NCI-H345 (cell line): ENCODE data around the gene MMP28.
"Not testable (repeated sequence)": the region's sequence is repeated elsewhere in the genome, so short reads cannot be mapped to it uniquely, and the experiment has no call there.

Experiments
- DNase-seq: peaks from one replicate; lab custom pipeline; 2025; lab: John Stamatoyannopoulos, UW

MMP28 gene

GRCh38 chr17:35766489-35766877 lies 29.0 kb downstream of the MMP28 start:
- no peak for DNase-seq

GRCh38 chr17:35765756-35766488 lies 29.5 kb downstream of the MMP28 start:
- DNase-seq: no peak

- no peak for DNase-seq
Observed at GRCh38 chr17:35765086-35765710, 30.2 kb downstream of the MMP28 start.

- peak; percentile 90 for DNase-seq
Observed at GRCh38 chr17:35764123-35764991, 31.1 kb downstream of the MMP28 start.

GRCh38 chr17:35763767-35764122 lies 31.7 kb downstream of the MMP28 start:
- DNase-seq: no peak

- DNase-seq: no peak
Observed at GRCh38 chr17:35761601-35762000, 33.8 kb downstream of the MMP28 start.

GRCh38 chr17:35760587-35760986 lies 34.9 kb downstream of the MMP28 start, which contains the start of gene C17orf50:
TSS of gene C17orf50 (plus strand) at chr17:35760887. CDS start at chr17:35760942, 55 bp downstream.
- no peak for DNase-seq

- no peak for DNase-seq
Observed at GRCh38 chr17:35757243-35757642, 38.2 kb downstream of the MMP28 start.

- no peak for DNase-seq
Observed at GRCh38 chr17:35752945-35753764, 42.3 kb downstream of the MMP28 start, which contains the start of gene GAS2L2. TSS of gene GAS2L2 (minus strand) at chr17:35753239. CDS start at chr17:35752850, 389 bp downstream.

- no peak for DNase-seq
Observed at GRCh38 chr17:35752471-35752870, 43.0 kb downstream of the MMP28 start.

- DNase-seq: not testable (repeated sequence)
Observed at GRCh38 chr17:35751541-35751940, 43.9 kb downstream of the MMP28 start.

GRCh38 chr17:35750526-35751395 lies 44.7 kb downstream of the MMP28 start:
- no peak for DNase-seq

- no peak for DNase-seq
Observed at GRCh38 chr17:35749560-35750412, 45.7 kb downstream of the MMP28 start.

GRCh38 chr17:35748979-35749378 lies 46.5 kb downstream of the MMP28 start:
- DNase-seq: no peak

GRCh38 chr17:35748341-35748841 lies 47.0 kb downstream of the MMP28 start:
- no peak for DNase-seq

- peak; percentile 68 for DNase-seq
Observed at GRCh38 chr17:35747540-35748017, 47.9 kb downstream of the MMP28 start.

GRCh38 chr17:35745749-35746320 lies 49.6 kb downstream of the MMP28 start:
- no peak for DNase-seq

GRCh38 chr17:35745246-35745645 lies 50.2 kb downstream of the MMP28 start:
- DNase-seq: no peak

GRCh38 chr17:35744830-35745229 lies 50.6 kb downstream of the MMP28 start:
- DNase-seq: no peak
